Activated CD4-positive, alpha-beta T cell treated with anti-CD3 and anti-CD28 coated beads for 4 hours (primary cell): ENCODE data around the gene SLC25A12.
"Not testable (repeated sequence)": the region's sequence is repeated elsewhere in the genome, so short reads cannot be mapped to it uniquely, and the experiment has no call there.

ENCODE experiments used
- DNase-seq, 2 donors: peaks; one replicate each; pipeline ENCODE4 v3.0.0-alpha.2; 2020

SLC25A12 gene

DNA sequence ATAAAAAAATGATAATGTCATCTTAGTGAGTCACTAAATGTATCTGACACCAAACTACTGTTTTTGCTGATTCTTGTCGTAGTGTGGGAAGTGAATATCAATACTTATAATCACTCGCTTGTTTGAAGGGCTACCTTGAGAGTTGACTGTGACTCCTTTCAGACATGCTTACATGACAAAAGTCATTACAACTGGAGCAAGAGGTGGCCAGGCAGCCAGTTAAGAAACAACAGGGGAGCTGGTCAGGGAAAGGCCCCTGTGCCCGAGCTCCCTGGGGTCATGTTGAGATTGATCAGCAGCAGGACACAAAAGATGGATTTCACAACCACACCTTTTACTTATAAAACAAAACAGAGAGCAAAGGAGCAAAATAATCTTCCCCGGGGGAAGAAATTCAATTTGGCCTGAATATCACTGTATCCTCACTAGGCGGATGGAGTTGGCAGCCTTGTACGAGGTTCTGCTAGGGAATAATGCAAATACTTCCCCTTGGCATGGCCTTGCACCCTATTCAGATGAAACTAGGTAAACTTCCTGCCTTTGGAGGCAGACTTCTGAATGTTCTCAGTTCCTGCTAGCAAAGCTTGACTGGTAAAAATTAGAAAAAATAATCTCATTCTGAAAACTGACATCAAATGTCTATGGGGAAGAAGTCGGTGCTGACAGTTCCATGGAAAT, 105.6 kb downstream of the SLC25A12 start:
- DNase-seq = no peak

DNA sequence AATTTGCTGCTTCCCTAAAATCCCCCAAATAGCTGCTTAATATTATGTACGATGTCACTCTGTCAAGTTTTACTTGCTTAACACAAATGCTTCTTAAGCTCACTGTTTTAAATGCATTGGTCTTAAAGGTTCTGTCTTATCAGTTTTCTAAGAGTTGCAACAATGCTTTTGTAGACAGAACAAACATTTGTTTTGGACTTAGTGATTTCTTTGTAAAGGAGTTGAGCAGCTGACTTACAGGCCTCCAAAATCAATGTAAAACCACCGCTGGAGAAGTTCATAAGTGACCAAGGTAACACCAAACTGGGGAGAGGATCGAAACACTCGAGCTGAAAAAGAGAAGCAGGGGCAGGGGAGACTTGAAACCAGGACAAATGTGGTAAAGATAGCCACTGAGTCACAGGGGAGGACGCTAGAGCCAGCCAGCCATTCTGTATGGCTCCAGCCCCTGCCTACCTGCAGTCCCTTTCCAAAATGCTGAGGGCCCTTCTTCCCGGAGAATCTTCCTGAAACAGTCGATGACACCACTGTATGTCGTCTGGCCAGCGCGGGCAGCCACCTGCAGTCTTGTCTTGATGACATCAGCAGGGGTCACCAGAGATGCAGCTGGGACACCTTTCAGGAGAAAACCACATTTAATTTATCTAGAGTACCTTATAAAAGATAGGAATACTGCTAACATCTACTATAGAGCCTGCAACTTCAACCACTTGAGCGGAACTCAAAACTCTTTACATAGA, 106.5 kb downstream of the SLC25A12 start:
- DNase-seq = no peak

- no peak for DNase-seq
Measured at GRCh38 chr2:171785450-171785849, 108.6 kb downstream of the SLC25A12 start.

- DNase-seq = no peak
Measured at GRCh38 chr2:171778515-171778914, 115.5 kb downstream of the SLC25A12 start.

- not testable (repeated sequence) for DNase-seq
Measured at GRCh38 chr2:171774581-171774980, 119.5 kb downstream of the SLC25A12 start.

GRCh38 chr2:171772373-171772772, 121.7 kb downstream of the SLC25A12 start:
- DNase-seq = no peak

- DNase-seq = no peak
Measured at GRCh38 chr2:171771463-171771862, 122.6 kb downstream of the SLC25A12 start.

- no peak for DNase-seq
Measured at GRCh38 chr2:171763602-171764001, 130.4 kb downstream of the SLC25A12 start.

DNA sequence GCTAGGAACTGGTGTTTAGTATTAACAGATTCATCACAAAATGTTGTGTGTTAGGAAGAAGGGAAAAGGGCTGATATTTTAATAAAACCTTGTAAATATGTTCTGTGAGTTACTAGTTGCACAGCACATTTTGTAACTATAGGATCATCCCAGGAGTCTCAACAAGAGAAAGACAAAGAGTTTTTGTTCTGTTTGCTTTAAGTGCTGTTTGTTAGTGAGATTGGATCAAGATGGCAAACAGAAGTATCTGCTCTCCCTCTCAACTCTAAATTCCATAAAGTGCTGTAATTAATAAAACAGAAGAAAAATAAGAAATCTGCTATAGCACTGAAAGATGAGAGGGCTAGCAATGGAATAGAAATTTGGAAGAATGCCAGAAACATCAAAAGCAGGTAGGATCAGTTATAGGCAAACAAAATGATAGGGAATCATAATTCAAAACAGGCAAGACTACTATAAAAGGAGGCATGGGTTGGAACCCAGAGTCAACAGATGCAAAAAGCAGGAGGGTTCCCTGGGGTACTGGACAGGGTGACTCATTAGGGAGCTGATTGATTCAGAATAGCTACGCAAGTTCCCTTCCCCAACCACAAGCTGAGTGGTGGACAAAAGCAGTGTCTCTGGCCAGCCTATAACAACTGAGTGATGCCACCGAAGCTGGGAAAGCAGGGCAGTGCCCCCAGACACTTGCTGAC, 131.0 kb downstream of the SLC25A12 start:
- DNase-seq = no peak

GRCh38 chr2:171761176-171761575, 132.9 kb downstream of the SLC25A12 start:
- DNase-seq = not testable (repeated sequence)

GRCh38 chr2:171758762-171759161, 135.3 kb downstream of the SLC25A12 start:
- DNase-seq = not testable (repeated sequence)

DNA sequence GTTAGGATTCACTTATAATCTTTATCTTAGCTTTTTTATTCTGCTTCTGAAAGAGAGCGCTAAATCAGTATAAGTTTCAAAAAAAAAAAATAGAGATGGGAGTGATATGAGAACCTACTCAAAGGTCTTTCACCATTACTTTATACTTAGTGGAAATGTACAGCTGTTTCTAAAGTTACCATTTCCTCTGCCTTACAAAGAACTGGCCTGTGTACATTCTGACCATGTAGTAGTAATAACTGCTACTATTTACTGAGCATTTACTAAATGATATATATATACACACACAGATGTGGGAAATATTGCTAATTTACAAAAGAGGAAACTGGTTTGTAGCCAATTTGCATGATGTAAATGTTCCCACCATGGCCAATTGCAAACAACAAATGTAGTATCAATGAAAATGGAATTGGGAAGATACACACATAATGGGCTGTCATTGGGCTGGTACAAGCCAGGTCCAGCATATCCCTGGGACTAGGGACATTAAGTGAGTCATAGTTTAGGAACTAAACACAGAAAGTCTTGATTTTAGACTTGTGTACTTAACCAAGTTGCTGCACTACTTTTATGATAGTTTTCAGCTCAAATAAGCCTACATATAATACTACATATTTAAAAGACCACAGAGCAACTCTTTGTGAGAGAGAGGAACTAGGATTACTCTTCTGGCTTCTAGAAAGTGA, 139.6 kb downstream of the SLC25A12 start:
- DNase-seq = no peak

GRCh38 chr2:171747371-171747770, 146.7 kb downstream of the SLC25A12 start:
- no peak for DNase-seq

- DNase-seq = no peak
Measured at GRCh38 chr2:171745806-171746205, 148.2 kb downstream of the SLC25A12 start.

GRCh38 chr2:171745141-171745540, 148.9 kb downstream of the SLC25A12 start:
- DNase-seq = no peak

DNA sequence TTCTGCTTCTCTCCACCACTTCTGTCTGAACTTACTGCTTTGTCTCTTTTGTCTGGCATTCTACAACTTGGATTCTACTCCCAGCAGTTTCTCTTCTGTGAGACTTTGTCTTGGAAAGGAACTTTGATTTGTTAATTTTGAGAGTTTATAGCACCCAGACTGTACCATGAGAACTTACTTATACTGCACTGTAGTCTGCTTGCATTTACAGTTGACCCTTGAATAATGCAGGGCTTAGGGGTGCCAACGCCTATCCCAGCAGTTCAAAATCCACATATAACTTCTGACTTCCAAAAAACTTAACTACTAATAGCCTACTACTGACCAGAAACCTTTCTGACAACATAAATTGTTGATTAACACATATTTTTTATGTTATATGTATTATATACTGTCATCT, 151.3 kb downstream of the SLC25A12 start:
- DNase-seq = no peak

- no peak for DNase-seq
Measured at GRCh38 chr2:171741189-171741588, 152.9 kb downstream of the SLC25A12 start.

DNA sequence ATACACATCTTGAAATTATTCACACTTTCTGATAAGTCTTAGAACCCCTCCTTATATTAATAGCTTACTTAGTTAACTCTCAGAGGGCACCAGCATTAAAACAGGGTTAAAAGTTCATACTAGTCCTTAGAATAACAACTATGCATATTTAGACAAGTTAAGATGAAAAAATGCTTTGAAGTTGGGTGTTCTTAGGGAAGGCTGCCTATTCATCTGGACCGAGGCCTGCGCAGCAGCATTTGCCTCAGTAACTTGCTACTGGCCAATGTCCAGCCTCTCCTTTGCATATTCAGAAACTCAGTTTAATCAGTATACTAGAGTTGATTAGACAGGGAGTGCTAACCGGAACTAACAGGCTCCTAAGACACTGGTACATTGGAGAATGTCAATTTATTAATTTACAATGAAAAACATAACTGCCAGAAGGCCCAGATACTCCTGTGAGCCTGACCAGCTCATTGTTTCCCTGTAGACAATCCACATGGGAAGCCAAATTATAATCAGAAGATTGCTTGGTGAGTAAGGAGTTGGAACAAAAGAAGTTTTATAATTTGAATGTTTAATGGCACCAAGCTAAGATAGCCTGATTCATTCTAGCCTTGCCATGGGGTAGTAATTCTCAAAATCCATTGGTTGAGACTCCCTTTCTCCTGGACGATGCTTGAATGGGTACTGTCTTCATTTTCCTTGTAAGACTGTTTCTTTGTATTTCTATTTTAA, 157.9 kb downstream of the SLC25A12 start:
- DNase-seq = no peak
